22Rv1 (cell line): ENCODE data around the gene PIP5K1B.

Experiments used
- ZFX ChIP-seq: fragments of 450-650 bp; IDR thresholded peaks from 2 replicates; pipeline ENCODE4 v1.6.1; 2017; ENCODE audit warnings: antibody characterized with exemption, borderline replicate concordance
- TF ChIP-seq, protein P1 (sequence below): fragments of 450-650 bp; IDR thresholded peaks from 2 replicates; pipeline ENCODE4 v1.5.1; 2017; ENCODE audit warnings: mild to moderate bottlenecking

GRCh38 chr9:68793605-68794343 lies 88.7 kb downstream of the PIP5K1B start:
- TF ChIP-seq, protein P1, sequence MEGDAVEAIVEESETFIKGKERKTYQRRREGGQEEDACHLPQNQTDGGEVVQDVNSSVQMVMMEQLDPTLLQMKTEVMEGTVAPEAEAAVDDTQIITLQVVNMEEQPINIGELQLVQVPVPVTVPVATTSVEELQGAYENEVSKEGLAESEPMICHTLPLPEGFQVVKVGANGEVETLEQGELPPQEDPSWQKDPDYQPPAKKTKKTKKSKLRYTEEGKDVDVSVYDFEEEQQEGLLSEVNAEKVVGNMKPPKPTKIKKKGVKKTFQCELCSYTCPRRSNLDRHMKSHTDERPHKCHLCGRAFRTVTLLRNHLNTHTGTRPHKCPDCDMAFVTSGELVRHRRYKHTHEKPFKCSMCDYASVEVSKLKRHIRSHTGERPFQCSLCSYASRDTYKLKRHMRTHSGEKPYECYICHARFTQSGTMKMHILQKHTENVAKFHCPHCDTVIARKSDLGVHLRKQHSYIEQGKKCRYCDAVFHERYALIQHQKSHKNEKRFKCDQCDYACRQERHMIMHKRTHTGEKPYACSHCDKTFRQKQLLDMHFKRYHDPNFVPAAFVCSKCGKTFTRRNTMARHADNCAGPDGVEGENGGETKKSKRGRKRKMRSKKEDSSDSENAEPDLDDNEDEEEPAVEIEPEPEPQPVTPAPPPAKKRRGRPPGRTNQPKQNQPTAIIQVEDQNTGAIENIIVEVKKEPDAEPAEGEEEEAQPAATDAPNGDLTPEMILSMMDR: no peak
- TF ChIP-seq ZFX: no peak
